Gastroesophageal sphincter (tissue), 3 donors: ENCODE results near the gene SLC35E2B.
"Not testable (repeated sequence)": the region's sequence is repeated elsewhere in the genome, so short reads cannot be mapped to it uniquely, and the experiment has no call there.

Source experiments
- CTCF ChIP-seq, 4 experiments: fragments of 200-600 bp in 2 of 4; fragments of 450-650 bp in 2 of 4; sonication (generic) in 1 of 4; IDR thresholded peaks; one replicate each; pipeline ENCODE4 v1.5.1; 2017 to 2019; ENCODE audit warnings: antibody characterized with exemption in 4 of 4, mild to moderate bottlenecking in 2 of 4, moderate library complexity in 2 of 4
- EP300 ChIP-seq: sonication (generic); formaldehyde crosslinking; IDR thresholded peaks from one replicate; pipeline ENCODE4 v1.6.1; 2017; ENCODE audit warnings: antibody characterized with exemption, mild to moderate bottlenecking
- POLR2A ChIP-seq, 2 donors: fragments of 450-650 bp; IDR thresholded peaks; one replicate each; pipeline ENCODE4 v1.6.1; 2017; ENCODE audit warnings: antibody characterized with exemption in 2 of 2, mild to moderate bottlenecking in 2 of 2, moderate library complexity in 1 of 2
- POLR2AphosphoS5 ChIP-seq: sonication (generic); formaldehyde crosslinking; IDR thresholded peaks from one replicate; pipeline ENCODE4 v1.6.1; 2017; ENCODE audit warnings: antibody characterized with exemption

DNA sequence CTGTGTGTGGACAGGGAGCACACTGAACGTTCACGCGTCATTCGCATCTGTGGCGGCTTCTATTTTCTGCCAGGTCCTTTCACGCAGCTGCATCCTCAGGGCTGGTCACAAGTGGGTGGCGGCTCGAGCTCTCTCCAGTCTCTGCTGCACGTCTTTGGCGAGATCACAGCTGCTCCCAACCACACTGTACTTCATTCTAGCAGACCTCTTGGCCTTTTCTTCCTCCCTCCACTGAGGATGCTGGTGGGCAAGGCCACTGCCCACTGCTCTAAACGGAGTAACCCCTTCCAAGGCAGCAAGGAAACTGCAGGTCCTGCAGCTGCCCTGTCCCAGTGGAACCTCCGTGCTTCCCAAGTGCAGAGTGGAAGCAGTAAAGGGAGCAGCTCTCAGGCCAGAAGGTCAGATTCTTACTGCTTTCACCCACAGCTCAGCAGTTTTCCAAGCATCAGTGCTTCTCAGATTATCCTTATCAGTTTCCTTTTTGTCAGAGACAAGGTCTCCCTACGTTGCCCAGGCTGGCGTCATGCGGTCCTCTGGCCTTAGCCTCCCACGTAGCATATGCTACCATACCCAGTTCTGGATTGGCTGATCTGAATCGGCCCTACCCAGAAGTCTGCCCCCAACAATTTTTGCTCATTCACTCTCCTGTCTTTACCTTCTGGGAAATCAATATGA lies 44.9 kb downstream of the SLC35E2B start:
- not testable (repeated sequence) for TF ChIP-seq POLR2A (IDR thresholded peaks at IDR 0.05); CTCF (IDR thresholded peaks at IDR 0.05); POLR2AphosphoS5; EP300
